HepG2 (cell line): Measurements from ENCODE around the gene IER5L. TPM values are rescaled to one million over a fixed set of nuclear protein-coding genes. Genes with fewer than 3 reads are reported as not detected.

ENCODE experiments used
- polyA plus RNA-seq, 8 experiments: library from polyadenylated mRNA; depleted of rRNA in 3 of 8; stranded (reverse) in 7 of 8; unstranded in 1 of 8; fragments of >200 nt; fragmentation: Illumina TruSeq in 4 of 8; extraction: Trizol in 4 of 8; gene quantifications; 2 replicates each; pipeline versions ENCODE4 v1.2.1 to v1.2.3, GENCODE V29; 2011 to 2016; ENCODE audit warnings: low read depth in 4 of 8, missing spikeins in 1 of 8, mixed read lengths in 1 of 8; ENCODE audit not compliant: insufficient read depth in 1 of 8
- total RNA-seq, 5 experiments: library from RNA; depleted of rRNA; stranded (reverse); fragments of >200 nt; fragmentation: Illumina TruSeq; extraction: Trizol; gene quantifications; 2 replicates each; pipeline ENCODE4 v1.2.3, GENCODE V29; 2016; ENCODE audit warnings: low read depth in 1 of 5

Gene IER5L
- total and polyA plus RNA-seq, 2 of the 13 experiments (the other 11 are each of a cell fraction or from before 2014, with no cell fraction given), result 1.8 to 3.3 TPM

Other genes with a start within 250 kb of the IER5L start
- gene DOLK, start 230.7 kb downstream of the IER5L start, total RNA-seq (2016; rRNA removed; fragmentation: Illumina TruSeq; extraction: Trizol), result 10.3 and 18.7 TPM in 2 replicates
- gene DOLK, start 230.7 kb downstream of the IER5L start, polyA plus RNA-seq (2011; rRNA removed), result 15.4 and 19.2 TPM in 2 replicates
- gene NUP188, start 230.6 kb downstream of the IER5L start, total RNA-seq (2016; rRNA removed; fragmentation: Illumina TruSeq; extraction: Trizol), result 38.5 and 54.1 TPM in 2 replicates
- 28.0 and 31.5 TPM in 2 replicates for gene NUP188, start 230.6 kb downstream of the IER5L start, polyA plus RNA-seq (2011; rRNA removed)
- gene SH3GLB2, start 149.9 kb downstream of the IER5L start, total RNA-seq (2016; rRNA removed; fragmentation: Illumina TruSeq; extraction: Trizol), result 10.5 and 24.0 TPM in 2 replicates
- 40.6 and 68.0 TPM in 2 replicates for gene SH3GLB2, start 149.9 kb downstream of the IER5L start, polyA plus RNA-seq (2011; rRNA removed)
- 8.9 and 17.1 TPM in 2 replicates for gene MIGA2, start 141.6 kb downstream of the IER5L start, total RNA-seq (2016; rRNA removed; fragmentation: Illumina TruSeq; extraction: Trizol)
- 10.8 and 12.2 TPM in 2 replicates for gene MIGA2, start 141.6 kb downstream of the IER5L start, polyA plus RNA-seq (2011; rRNA removed)
- gene DOLPP1, start 97.2 kb downstream of the IER5L start, total RNA-seq (2016; rRNA removed; fragmentation: Illumina TruSeq; extraction: Trizol), result 15.1 and 34.1 TPM in 2 replicates
- gene DOLPP1, start 97.2 kb downstream of the IER5L start, polyA plus RNA-seq (2011; rRNA removed), result 20.9 and 21.0 TPM in 2 replicates
- 26.6 and 29.3 TPM in 2 replicates for gene CRAT, start 67.5 kb downstream of the IER5L start, total RNA-seq (2016; rRNA removed; fragmentation: Illumina TruSeq; extraction: Trizol)
- 26.1 and 31.1 TPM in 2 replicates for gene CRAT, start 67.5 kb downstream of the IER5L start, polyA plus RNA-seq (2011; rRNA removed)
- 105 and 109 TPM in 2 replicates for gene PTPA, start 66.8 kb downstream of the IER5L start, total RNA-seq (2016; rRNA removed; fragmentation: Illumina TruSeq; extraction: Trizol)
- gene PTPA, start 66.8 kb downstream of the IER5L start, polyA plus RNA-seq (2011; rRNA removed), result 79.3 and 86.0 TPM in 2 replicates